Measurements from ENCODE around the gene ENOX2.

Gene ENOX2

GRCh38 chrX:130909469-130910136 lies 6.6 kb upstream of the ENOX2 start:
- ATAC-seq = no peak
- no peak for TF ChIP-seq ZC3H10 (CRISPR knock-in tag; IDR thresholded peaks at IDR 0.05)
- no peak for TF ChIP-seq ARNTL (CRISPR knock-in tag; IDR thresholded peaks at IDR 0.05; ENCODE audit: borderline replicate concordance, low read depth)
- no peak for TF ChIP-seq TOX (CRISPR knock-in tag; IDR thresholded peaks at IDR 0.05; ENCODE audit: borderline replicate concordance)
- no peak for TF ChIP-seq ESRRG (CRISPR knock-in tag; IDR thresholded peaks at IDR 0.05)
- TF ChIP-seq CSDC2 (CRISPR knock-in tag; IDR thresholded peaks at IDR 0.05) = no peak

- ATAC-seq = no peak
- TF ChIP-seq BACH2 (CRISPR knock-in tag; IDR thresholded peaks at IDR 0.05; ENCODE audit: borderline replicate concordance) (no peak), PATZ1 (CRISPR knock-in tag; IDR thresholded peaks at IDR 0.05; ENCODE audit: borderline replicate concordance) (no peak)
- TF ChIP-seq, protein P1, sequence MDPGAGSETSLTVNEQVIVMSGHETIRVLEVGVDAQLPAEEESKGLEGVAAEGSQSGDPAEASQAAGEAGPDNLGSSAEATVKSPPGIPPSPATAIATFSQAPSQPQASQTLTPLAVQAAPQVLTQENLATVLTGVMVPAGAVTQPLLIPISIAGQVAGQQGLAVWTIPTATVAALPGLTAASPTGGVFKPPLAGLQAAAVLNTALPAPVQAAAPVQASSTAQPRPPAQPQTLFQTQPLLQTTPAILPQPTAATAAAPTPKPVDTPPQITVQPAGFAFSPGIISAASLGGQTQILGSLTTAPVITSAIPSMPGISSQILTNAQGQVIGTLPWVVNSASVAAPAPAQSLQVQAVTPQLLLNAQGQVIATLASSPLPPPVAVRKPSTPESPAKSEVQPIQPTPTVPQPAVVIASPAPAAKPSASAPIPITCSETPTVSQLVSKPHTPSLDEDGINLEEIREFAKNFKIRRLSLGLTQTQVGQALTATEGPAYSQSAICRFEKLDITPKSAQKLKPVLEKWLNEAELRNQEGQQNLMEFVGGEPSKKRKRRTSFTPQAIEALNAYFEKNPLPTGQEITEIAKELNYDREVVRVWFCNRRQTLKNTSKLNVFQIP (CRISPR knock-in tag; IDR thresholded peaks at IDR 0.05; ENCODE audit: borderline replicate concordance, low read depth) = no peak
Observed at GRCh38 chrX:130906776-130907175, 3.8 kb upstream of the ENOX2 start.

- no peak; the same call in 2 of the 3 replicates for ATAC-seq
- TF ChIP-seq ZNF8 (CRISPR knock-in tag; IDR thresholded peaks at IDR 0.05) = no peak
- TF ChIP-seq BACH2 (CRISPR knock-in tag; IDR thresholded peaks at IDR 0.05; ENCODE audit: borderline replicate concordance) = no peak
- no peak for TF ChIP-seq ZNF565 (CRISPR knock-in tag; conservative IDR thresholded peaks at IDR 0.05; ENCODE audit: low read depth)
- no peak for TF ChIP-seq OSR1 (CRISPR knock-in tag; IDR thresholded peaks at IDR 0.05)
- TF ChIP-seq PPARA (CRISPR knock-in tag; IDR thresholded peaks at IDR 0.05; ENCODE audit: borderline replicate concordance) = no peak
- TF ChIP-seq TOX (CRISPR knock-in tag; IDR thresholded peaks at IDR 0.05; ENCODE audit: borderline replicate concordance) = no peak
- no peak for TF ChIP-seq CSRNP3 (CRISPR knock-in tag; IDR thresholded peaks at IDR 0.05)
- TF ChIP-seq CSDC2 (CRISPR knock-in tag; IDR thresholded peaks at IDR 0.05) = no peak
- TF ChIP-seq, protein P1 (CRISPR knock-in tag; IDR thresholded peaks at IDR 0.05; ENCODE audit: borderline replicate concordance, low read depth) = no peak
- TF ChIP-seq ZNF70 (CRISPR knock-in tag; IDR thresholded peaks at IDR 0.05) = no peak
Observed at GRCh38 chrX:130902446-130902782, 595 bp downstream of the ENOX2 start.

DNA sequence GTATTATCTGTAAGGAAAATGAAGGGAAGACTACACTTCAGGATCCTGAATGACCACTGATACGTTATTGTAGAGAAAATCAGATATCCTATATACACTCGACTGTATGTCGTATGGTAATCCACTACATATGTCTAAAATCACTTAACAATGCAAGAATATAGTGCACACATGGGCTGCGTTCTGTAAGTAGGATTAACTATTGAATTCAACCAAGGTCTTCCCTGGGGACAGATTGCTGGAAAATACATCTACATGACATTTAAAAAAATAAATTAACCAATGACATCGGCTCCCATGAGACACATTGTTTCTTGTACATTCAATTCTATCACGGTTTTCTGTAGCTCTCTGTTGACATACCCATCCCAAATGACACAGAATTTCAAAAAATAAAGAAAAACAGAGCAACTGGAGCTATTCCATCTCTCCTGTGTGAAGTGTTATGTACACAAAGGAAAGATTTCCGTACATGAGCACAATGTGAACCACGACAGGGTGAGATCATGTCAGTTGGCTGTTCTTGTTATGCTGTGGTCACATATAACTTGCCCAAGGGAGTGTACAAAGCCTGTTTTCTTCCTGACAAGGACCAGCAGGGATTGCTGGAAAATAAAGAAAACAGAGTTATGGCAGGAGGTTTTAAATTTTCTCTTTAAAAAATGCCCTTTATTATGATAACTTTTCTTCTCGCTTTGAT lies 6.1 kb downstream of the ENOX2 start:
- TF ChIP-seq ESRRG (CRISPR knock-in tag; IDR thresholded peaks at IDR 0.05) (no peak), ZFP3 (CRISPR knock-in tag; IDR thresholded peaks at IDR 0.05) (no peak), ZFP30 (CRISPR knock-in tag; IDR thresholded peaks at IDR 0.05) (no peak), OSR1 (CRISPR knock-in tag; IDR thresholded peaks at IDR 0.05) (no peak), SNAI2 (CRISPR knock-in tag; IDR thresholded peaks at IDR 0.05) (no peak), CSDC2 (CRISPR knock-in tag; IDR thresholded peaks at IDR 0.05) (no peak), CREB5 (CRISPR knock-in tag; IDR thresholded peaks at IDR 0.05; ENCODE audit: low read depth) (no peak), ISL1 (CRISPR knock-in tag; IDR thresholded peaks at IDR 0.05) (no peak), ZNF565 (CRISPR knock-in tag; conservative IDR thresholded peaks at IDR 0.05; ENCODE audit: low read depth) (no peak), RARB (CRISPR knock-in tag; IDR thresholded peaks at IDR 0.05) (no peak), ARNTL (CRISPR knock-in tag; IDR thresholded peaks at IDR 0.05; ENCODE audit: borderline replicate concordance, low read depth) (no peak), GLIS3 (CRISPR knock-in tag; IDR thresholded peaks at IDR 0.05) (no peak)
- TF ChIP-seq, protein P1 (CRISPR knock-in tag; IDR thresholded peaks at IDR 0.05; ENCODE audit: borderline replicate concordance, low read depth) = no peak

More for the DNA sequence above, 6.1 kb downstream of the ENOX2 start:
- ATAC-seq = no peak

All from SK-N-SH treated with all-trans-retinoic acid at 6 μM for 48 hours (cell line).